CD4-positive, alpha-beta T cell treated with Interleukin-4 for 1 hour (primary cell): ENCODE data around the gene MT4.
"Not testable (repeated sequence)": the region's sequence is repeated elsewhere in the genome, so short reads cannot be mapped to it uniquely, and the experiment has no call there.

Experiments
- DNase-seq, 2 donors: peaks; one replicate each; pipeline ENCODE4 v3.0.0-alpha.2; 2020 to 2022

Gene MT4

GRCh38 chr16:56559109-56559508 is 5.8 kb upstream of the MT4 start:
- no peak for DNase-seq

- no peak for DNase-seq
These were observed 4.4 kb upstream of the MT4 start for GRCh38 chr16:56560447-56560846.

- DNase-seq, result no peak
These were observed 3.7 kb upstream of the MT4 start for GRCh38 chr16:56561126-56561525.

GRCh38 chr16:56569971-56570370 is 5.1 kb downstream of the MT4 start:
- DNase-seq, result no peak

- no peak for DNase-seq
These were observed 6.7 kb downstream of the MT4 start for GRCh38 chr16:56571525-56571924.

GRCh38 chr16:56574625-56575024 is 9.8 kb downstream of the MT4 start:
- no peak for DNase-seq

- peak; percentile 86 to 89 for DNase-seq
These were observed 11.9 kb downstream of the MT4 start for GRCh38 chr16:56576585-56577299.

GRCh38 chr16:56577300-56577625 is 12.4 kb downstream of the MT4 start:
- DNase-seq, result no peak

GRCh38 chr16:56580391-56581048 is 15.6 kb downstream of the MT4 start:
- no peak for DNase-seq

GRCh38 chr16:56582911-56583310 is 18.0 kb downstream of the MT4 start:
- DNase-seq, result not testable (repeated sequence)

- DNase-seq, result no peak
These were observed 18.7 kb downstream of the MT4 start for GRCh38 chr16:56583351-56584168.

GRCh38 chr16:56584276-56584675 is 19.4 kb downstream of the MT4 start:
- DNase-seq, result no peak

GRCh38 chr16:56588781-56589140 is 23.9 kb downstream of the MT4 start:
- DNase-seq, result no peak

- no peak for DNase-seq
These were observed 24.5 kb downstream of the MT4 start, which contains the start of gene MT3 for GRCh38 chr16:56589141-56590039. Gene MT3, plus strand, starts transcription at chr16:56589528. Its CDS starts 63 bp downstream, at chr16:56589591.

- no peak for DNase-seq
These were observed 26.6 kb downstream of the MT4 start for GRCh38 chr16:56591377-56592060.

GRCh38 chr16:56593573-56594291 is 28.9 kb downstream of the MT4 start:
- no peak for DNase-seq

- no peak for DNase-seq
These were observed 29.4 kb downstream of the MT4 start for GRCh38 chr16:56594292-56594619.

- DNase-seq, result peak; percentile 28 to 56
These were observed 35.6 kb downstream of the MT4 start for GRCh38 chr16:56600398-56600999.

- no peak for DNase-seq
These were observed 36.5 kb downstream of the MT4 start for GRCh38 chr16:56601325-56601724.

GRCh38 chr16:56603589-56603988 is 38.7 kb downstream of the MT4 start:
- DNase-seq, result peak; percentile 24 to 33

- DNase-seq, result no peak
These were observed 40.1 kb downstream of the MT4 start for GRCh38 chr16:56604966-56605365.
